Breast epithelium (tissue), 3 donors: ENCODE results near the gene CSMD2.

Experiments
- CTCF ChIP-seq, 3 donors: fragments of 450-650 bp; IDR thresholded peaks; one replicate each; pipeline ENCODE4 v1.5.1; 2016 to 2017; ENCODE audit warnings: antibody characterized with exemption in 3 of 3, mild to moderate bottlenecking in 3 of 3, moderate library complexity in 3 of 3
- POLR2A ChIP-seq: fragments of 450-650 bp; IDR thresholded peaks from one replicate; pipeline ENCODE4 v1.6.1; 2016; ENCODE audit warnings: antibody characterized with exemption, mild to moderate bottlenecking, moderate library complexity
- POLR2AphosphoS5 ChIP-seq, 3 donors: sonication (generic); formaldehyde crosslinking; IDR thresholded peaks; one replicate each; pipeline ENCODE4 v1.6.1; 2017; ENCODE audit warnings: antibody characterized with exemption in 3 of 3

- TF ChIP-seq POLR2A (no peak), CTCF (IDR thresholded peaks at IDR 0.05) (no peak), POLR2AphosphoS5 (IDR thresholded peaks at IDR 0.05) (no peak)
Measured at GRCh38 chr1:33820804-33821203, 344.2 kb downstream of the CSMD2 start.
